Stimulated activated CD8-positive, alpha-beta memory T cell treated with anti-CD3 and anti-CD28 coated beads, Interleukin-12 subunit alpha, Interleukin-12 subunit beta, amount 100 ng/mL, for 24 hours (primary cell): Measurements from ENCODE around the gene CELF5.
"Not testable (repeated sequence)": the region's sequence is repeated elsewhere in the genome, so short reads cannot be mapped to it uniquely, and the experiment has no call there.

Experiments
- DNase-seq: peaks from one replicate; pipeline ENCODE4 v3.0.0-alpha.2; 2020; ENCODE audit errors: extremely low read depth

Gene CELF5

DNA sequence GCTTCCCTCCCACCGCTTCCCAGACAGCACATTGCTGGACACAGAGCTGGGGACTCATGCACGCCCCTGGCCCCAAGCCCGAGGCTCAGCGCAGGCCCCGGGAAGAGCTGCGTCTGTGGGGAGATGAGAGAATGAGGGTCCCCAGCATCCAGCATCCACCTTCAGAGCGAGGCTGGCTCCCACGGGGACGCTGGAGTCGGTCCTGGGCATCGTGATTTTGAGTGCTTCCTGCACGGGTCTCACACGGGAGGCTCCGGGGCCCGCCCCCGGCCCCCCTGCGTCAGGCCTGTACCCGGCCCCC, 34.0 kb upstream of the CELF5 start:
- no peak for DNase-seq

- DNase-seq = no peak
These were observed 33.3 kb upstream of the CELF5 start for GRCh38 chr19:3190921-3191805.

- not testable (repeated sequence) for DNase-seq
These were observed 32.7 kb upstream of the CELF5 start for GRCh38 chr19:3191806-3192104.

GRCh38 chr19:3192228-3192635, 32.2 kb upstream of the CELF5 start:
- DNase-seq = no peak

- DNase-seq = no peak
These were observed 31.8 kb upstream of the CELF5 start for GRCh38 chr19:3192684-3193083.

DNA sequence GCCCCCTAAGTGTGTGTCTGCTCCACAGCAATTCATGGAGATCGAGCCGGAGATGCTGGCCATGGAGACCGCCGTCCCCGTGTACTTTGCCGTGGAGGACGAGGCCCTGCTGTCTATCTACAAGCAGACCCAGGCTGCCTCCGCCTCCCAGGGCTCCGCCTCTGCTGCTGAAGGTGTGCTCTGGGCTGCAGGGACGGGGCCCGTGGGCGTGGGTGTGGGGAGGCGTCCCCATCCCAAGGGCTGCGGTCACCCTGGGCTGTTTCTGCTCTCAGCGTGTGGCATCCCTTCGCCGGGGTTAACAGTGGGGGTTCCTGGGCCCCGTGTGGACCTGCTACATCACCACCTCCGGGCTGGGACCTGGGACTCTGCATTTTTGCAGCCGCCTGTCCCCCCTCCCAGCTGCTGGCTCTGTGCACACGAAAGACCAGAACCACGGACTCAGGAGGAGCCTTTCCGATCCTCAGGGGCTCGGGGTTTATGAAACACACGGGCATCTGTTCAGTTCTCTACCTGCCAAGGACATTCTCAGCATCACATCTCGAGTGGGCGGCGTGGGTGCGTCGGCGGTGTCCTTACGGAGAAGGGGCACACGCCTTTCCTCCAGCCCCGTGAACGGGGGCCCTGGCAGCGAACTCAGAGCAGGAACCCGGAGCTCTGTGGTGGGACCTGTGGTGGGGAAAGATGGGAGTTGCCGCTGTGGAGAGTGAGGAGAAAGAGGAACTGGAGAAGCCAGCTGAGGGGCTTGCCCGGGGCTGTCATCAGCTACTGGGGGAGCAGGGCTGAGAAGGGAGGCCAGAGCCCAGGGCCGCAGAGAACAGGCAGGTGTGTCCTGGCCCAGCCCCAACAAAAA, 31.0 kb upstream of the CELF5 start:
- no peak for DNase-seq

DNA sequence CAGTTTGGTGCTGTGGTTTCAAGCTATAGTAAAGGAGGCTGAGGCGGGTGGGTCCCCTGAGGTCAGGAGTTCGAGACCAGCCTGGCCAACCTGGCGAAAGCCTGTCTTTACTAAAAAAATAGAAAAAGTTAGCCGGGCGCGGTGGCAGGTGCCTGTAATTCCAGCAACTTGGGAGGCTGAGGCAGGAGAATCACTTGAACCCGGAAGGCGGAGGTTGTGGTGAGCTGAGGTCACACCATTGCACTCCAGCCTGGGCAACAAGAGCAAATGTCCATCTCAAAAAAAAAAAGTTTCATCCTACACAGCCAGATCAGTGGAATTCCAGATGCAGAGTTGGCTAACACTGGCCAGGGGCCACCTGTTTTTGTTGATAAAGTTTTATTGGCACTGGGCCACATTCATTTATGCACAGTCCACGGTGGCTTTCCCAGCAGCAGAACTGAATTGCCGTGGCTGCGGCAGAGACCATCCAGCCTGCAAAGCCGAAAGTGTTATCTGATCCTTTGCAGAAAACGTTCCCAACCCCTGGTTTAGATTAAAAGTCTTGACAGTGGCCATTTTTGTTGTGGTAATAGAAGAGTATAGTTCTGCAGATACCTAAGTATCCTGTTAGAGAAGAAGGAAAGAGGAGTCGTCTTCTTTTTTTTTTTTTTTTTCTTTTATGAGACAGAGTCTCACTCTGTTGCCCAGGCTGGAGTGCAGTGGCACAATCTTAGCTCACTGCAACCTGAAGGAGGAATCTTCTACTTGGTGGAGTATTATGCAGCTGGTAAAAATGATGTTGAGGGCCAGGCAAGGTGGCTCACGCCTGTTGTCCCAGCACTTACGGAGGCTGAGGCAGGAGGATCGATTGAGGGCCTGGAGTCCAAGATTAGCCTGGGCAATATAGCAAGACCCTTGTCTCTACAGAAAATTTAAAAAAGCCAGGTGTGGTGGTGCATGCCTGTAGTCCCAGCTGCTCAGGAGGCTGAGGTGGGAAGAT, 30.1 kb upstream of the CELF5 start:
- DNase-seq = no peak

DNA sequence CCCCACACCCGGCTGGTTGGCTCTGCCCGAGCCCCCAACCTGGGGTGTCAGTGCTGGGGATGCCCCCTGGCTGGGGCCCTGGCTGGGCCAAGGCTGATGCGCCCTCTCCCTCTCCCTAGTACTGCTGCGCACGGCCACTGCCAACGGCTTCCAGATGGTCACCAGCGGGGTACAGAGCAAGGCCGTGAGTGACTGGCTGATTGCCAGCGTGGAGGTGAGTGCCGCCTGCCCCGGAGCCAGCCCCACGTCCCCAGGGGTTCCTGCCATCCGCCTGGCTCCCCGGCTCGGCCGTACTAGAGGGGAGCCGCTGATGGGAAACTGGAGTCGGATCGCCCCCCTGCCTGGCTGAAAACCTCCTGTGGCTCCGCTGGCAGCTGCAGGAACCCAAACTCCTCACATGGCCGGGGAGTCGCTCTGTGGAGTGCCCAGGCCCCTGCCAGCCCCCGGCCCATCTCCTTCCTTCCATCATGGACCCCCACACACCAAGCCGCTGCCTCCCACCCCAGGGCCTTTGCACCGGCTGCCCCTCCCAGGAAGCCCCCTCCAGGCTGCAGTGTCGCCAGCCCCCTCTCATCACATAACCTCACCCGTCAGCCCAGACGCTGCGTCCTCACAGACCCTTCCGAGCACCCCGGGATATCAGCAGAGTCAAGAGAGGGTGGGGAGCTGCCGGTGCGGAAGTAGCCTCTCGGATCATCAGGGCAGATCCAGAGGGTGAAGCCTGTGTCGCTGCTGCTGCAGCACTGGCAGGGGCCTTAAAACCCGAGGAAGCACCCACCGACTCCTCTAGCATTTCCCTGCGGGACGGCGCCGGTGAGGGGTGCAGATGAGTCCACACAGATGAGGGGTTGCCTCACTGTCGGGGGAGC, 28.2 kb upstream of the CELF5 start:
- DNase-seq = no peak

GRCh38 chr19:3196933-3197205, 27.6 kb upstream of the CELF5 start:
- no peak for DNase-seq

- no peak for DNase-seq
These were observed 25.4 kb upstream of the CELF5 start for GRCh38 chr19:3198901-3199700.

- no peak for DNase-seq
These were observed 23.3 kb upstream of the CELF5 start for GRCh38 chr19:3201072-3201700.

DNA sequence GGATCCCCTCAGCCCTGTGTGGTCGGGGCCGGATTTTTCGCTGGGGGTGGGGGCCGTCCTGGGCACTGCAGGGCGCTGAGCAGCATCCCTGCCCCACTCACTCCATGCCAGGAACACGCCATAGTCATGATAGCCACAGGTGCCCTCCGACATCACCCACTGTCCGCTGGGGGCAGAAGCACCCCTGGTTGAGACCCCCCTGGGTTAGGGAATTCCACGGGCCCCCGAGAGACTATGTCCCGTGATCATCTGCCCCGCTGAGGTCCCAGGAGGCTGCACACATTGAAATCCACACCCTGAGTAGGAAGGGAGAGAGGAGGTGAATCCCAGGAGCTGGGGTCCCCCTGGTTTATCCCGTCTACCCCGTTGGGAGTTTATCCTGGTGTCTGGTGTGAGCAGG, 22.6 kb upstream of the CELF5 start:
- no peak for DNase-seq

GRCh38 chr19:3202346-3202745, 22.1 kb upstream of the CELF5 start:
- no peak for DNase-seq

DNA sequence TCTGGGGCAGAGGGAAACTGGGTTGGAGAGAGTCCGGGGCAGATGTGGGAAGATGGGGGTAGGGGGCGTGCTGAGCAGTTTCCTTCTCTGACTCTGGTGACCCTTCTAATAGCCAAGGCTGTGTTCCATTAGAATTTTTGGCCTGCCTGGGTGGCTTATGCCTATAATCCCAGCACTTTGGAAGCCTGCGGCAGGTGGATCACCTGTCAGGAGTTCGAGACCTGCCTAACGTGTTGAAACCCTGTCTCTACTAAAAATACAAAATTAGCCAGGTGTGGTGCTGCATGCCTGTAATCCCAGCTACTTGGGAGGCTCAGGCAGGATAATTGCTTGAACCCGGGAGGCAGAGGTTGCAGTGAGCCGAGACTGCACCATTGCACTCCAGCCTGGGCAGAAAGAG, 21.6 kb upstream of the CELF5 start:
- not testable (repeated sequence) for DNase-seq

- DNase-seq = no peak
These were observed 20.4 kb upstream of the CELF5 start for GRCh38 chr19:3203805-3204645.

GRCh38 chr19:3204646-3205275, 19.7 kb upstream of the CELF5 start:
- DNase-seq = no peak

DNA sequence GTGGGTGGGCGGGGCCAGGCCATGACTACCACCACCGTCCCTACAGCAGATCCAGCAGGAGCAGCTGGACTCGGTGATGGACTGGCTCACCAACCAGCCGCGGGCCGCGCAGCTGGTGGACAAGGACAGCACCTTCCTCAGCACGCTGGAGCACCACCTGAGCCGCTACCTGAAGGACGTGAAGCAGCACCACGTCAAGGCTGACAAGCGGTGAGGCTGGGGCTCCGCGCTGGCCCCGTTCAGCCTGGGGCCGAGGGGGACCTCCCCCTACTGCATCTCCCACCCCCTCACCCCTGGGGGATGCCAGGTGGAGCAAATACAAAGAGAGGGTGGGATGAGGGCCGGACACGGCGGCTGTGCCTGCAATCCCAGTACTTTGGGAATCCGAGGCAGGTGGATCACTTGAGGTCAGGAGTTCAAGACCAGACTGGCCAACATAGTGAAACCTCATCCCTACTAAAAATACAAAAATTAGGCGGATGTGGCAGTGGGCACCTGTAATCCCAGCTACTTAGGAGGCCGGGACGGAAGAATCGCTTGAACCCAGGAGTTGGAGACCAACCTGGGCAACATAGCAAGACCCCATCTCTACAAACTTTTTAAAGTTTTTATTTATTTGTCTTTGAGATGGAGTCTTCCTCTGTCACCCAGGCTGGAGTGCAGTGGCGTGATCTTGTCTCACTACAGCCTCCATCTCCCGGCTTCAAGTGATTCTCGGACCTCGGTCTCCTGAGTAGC, 18.1 kb upstream of the CELF5 start:
- no peak for DNase-seq
